ENCODE results near the gene ALK.
"Not testable (repeated sequence)": the region's sequence is repeated elsewhere in the genome, so short reads cannot be mapped to it uniquely, and the experiment has no call there.

Gene ALK

DNA sequence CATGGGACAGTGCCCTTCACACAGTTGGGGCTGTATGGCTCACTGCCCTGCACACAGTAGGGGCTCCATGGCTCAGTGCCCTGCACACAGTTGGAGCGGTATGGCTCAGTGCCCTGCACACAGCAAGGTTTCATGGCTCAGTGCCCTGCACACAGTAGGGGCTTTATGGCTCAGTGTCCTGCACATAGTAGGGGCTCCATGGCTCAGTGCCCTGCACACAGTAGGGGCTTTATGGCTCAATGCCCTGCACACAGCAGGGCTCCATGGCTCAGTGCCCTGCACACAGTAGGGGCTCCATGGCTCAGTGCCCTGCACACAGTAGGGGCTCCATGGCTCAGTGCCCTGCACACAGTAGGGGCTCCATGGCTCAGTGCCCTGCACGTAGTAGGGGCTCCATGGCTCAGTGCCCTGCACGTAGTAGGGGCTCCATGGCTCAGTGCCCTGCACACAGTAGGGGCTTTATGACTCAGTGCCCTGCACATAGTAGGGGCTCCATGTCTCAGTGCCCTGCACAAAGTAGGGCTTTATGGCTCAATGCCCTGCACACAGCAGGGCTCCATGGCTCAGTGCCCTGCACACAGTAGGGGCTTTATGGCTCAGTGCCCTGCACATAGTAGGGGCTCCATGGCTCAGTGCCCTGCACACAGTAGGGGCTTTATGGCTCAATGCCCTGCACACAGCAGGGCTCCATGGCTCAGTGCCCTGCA is 676.2 kb downstream of the ALK start:
- DNase-seq (ENCODE audit: low spot score): not testable (repeated sequence)

DNA sequence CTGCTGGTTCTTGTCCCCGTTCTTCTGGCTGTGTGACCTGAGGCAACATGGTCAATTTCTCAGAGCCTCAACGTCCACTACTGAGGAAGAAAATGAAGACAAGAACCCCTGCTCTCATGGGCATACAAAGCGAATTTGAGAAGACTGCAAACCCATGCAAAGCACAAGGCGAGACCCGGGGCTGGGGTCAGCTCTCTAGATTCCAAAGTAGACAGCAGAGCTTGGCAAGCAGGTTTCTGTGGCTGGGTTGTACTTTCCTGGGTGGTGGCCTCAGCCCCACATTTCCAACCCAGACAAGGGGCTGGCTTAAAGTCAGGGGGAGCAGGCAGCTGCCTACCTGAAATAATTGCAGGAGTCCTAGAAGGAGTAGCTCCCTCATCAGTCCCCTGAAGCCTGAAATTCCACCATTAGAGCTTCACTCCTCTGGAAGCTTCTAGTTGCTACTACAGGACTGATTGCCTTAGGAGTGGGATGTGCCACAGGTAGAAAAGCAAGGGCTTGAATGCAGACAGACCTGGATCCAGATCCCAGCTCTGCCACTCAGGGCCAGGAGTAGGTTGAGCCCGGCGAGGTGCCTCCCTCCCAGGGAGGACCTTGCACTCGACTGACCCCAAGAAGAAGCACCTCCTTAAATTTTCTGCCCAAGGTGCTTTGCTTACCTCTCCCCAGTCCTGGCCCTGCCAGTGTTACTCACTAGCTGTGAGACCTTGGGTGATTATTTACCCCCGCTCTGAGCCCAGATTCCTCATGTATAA is 678.6 kb downstream of the ALK start:
- no peak for DNase-seq (ENCODE audit: low spot score)

DNA sequence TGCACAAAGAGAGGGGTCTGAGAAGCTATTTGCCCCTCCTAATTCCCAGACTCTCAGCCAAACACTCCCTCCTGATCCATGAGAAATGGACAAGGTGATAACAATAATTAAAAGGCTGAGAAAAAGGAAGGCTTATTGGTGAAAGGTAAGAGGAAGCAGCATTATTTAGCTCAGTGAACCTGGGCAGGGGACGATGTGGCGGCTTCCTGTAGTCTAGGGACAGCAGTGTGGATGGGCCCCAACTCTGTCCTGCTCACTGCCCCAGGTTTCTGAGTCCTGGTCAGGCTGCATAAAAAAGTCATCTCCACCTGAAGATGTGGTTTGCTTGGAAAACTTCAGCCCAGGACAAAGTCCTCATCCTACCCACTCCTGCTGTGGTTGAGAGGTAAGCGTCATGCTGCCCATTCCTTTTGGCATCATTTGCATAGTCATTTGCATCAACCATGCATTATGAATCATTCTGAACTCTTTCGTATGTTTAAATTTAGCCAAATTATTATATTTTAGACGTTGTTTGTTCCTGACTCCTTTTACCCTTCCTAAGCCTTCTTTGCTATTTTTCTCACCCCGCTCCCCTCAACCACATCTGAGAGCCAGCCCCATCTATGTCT is 679.3 kb downstream of the ALK start:
- no peak for DNase-seq (ENCODE audit: low spot score)

DNA sequence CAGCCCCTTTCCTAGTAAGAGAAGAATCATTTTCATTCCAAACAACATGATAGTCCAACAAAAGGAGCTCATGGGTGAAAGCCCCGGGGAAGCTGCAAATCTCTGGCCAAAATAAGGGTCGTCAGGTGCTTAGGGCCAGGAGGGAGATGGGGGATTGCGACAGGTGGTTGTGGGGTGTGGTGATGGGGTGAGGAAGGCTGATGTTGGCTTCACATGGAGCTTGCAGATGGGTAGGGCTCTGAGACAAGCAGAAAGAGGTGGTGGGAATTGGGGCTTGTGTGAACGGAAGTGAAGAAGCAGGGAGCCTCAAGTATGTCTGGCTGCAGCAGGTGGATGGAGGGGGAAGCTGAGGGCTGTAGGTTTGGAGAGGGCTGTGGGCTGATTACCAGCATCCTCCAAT is 680.0 kb downstream of the ALK start:
- no peak for DNase-seq (ENCODE audit: low spot score)

DNA sequence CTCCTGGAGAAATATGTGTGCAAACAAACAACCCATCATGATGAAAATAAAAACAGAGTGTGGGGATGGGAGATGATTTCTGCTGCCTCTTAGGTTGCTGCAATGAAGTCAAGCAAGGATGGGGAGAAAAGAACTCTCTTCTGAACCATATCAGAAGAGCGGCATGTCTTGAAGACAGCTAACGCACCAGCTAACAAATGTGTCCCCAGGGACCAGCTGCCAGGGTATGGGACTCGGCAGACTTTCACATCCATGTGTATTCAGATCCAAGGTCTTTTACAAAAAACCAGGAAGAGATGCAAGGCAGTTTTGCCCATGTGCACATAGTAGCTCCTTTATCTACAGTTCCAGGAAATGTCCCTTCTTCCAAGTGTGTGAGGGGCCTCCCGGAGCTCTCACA is 680.8 kb downstream of the ALK start:
- no peak for DNase-seq (ENCODE audit: low spot score)

DNA sequence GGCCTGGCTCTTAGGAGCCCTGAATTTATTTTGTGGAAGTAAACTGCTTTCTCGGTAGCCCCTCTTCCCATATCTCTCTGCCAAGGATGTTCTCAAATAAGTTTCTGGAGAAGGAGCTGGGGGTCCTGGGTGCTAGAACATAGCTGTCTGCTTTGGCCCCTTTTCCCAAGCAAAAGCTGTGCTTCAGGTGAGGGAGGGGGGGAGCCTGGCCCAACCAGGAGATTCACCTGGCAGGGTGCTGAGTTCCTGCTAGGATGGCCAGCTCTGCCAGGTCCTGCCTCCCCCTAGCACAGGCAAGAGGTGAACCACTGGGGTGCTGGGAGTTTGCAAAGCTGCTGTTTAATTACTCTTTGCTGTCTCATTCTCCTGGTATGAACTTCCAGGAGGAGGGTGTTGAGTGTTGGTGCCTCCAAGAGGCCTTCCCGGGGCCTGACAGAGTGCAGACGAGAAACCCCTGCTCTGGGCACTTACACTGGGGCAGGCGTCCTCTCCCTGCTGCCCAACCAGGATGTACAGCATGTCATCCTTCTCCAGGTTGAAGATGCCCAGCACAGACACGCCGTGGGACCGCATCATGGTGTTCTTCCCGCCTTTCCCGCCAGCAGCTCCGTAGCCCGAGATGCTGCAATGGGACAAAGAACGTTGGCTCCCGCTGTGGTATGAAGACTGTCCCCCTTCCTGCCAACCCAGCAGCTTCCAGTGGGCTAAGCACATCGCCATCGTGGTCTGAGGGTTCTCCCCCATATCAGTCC is 682.0 kb downstream of the ALK start:
- DNase-seq (ENCODE audit: low spot score): no peak

DNA sequence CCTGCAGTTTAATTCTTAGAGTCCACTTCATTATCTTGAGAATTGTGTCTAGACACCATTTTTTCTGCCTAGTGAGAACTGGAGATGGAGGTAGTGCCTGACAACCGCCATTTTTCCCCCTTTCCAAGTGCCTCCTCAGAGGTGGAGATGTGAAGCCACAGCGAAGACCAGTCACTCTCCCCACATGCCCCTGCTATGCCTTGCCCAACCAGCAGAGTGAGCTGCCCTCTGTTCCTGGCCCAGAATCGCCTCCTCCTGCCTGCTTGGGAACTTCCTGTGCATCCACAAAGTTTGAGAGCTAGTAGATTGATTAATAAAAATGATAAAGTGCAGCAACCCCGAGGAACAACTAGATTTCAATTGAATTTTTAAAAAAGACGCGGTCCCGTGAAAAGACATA is 682.9 kb downstream of the ALK start:
- DNase-seq (ENCODE audit: low spot score): peak; percentile 75

DNA sequence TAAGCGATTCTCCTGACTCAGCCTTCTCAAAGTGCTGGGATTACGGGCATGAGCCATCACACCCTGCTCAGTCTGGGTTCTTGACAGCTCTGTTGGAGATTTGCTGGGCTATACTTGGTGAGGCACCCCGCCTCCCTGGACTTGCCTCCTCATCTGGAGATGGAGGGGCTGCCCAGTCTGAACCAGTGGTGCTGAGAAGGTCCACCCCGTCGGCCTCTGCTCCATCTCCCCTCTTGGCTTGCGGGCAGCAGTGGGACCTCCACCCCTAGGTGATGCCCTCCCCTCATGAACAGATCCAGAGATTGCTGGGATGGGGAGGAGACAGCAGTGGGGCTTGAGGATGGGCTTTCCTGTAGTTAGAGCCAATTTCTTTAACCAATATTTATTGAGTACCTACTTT is 685.3 kb downstream of the ALK start:
- no peak for DNase-seq (ENCODE audit: low spot score)

DNA sequence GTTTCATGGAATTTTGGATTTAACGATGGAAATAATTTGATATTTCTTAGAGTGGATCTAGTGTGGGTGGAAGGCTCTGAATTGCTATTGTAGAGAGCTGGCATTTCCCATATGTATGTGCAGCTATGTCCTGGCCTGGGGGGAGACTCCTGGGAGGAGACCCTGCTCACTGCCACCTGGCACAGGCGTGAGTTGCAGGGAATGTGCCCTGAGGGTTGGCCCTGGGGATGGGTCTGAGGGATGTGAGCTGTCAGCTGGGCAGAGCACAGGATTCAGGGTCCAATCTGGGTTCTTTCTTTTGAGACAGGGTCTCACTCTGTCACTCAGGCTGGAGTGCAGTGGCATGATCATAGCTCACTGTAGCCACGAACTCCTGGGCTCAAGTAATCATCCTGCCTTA is 686.0 kb downstream of the ALK start:
- no peak for DNase-seq (ENCODE audit: low spot score)

DNA sequence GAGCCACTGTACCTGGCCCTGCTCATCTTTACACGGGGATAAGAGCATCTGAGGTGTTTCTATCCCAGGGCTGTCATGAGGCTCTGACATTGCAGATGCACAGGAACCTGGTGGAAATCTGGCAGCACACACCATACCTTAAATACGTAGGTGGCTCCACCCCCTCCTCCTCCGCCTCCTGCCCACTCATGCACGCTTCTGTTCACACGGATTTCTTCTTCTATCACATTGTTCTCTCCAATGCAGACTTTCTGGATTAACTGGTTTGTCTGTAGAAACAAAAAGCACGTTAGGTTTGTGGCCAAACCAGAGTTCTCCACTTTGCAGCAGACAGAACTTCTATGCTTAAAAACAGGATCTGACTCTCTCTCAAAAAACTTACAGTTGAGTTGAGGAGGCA is 688.0 kb downstream of the ALK start:
- DNase-seq (ENCODE audit: low spot score): no peak

DNA sequence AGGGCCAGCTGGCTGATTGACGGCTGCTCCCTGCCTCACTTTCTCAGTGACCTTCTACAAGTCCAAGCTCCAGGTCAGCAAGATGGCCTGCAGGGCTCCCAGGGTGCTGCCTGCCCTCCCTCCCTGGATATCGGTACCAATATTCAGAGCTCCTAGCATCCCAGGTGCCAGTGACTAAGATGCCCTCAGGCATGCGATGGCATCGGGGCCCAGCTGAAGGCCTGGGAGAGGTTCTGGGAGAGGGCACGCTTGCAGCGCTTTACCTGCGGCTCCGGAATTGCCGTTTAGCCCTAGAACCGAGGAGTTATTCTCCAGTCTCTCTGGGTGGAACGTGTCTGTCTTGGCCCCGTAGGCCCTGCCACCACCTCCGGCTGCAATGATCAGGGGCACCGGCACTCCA is 689.3 kb downstream of the ALK start:
- DNase-seq (ENCODE audit: low spot score): no peak

DNA sequence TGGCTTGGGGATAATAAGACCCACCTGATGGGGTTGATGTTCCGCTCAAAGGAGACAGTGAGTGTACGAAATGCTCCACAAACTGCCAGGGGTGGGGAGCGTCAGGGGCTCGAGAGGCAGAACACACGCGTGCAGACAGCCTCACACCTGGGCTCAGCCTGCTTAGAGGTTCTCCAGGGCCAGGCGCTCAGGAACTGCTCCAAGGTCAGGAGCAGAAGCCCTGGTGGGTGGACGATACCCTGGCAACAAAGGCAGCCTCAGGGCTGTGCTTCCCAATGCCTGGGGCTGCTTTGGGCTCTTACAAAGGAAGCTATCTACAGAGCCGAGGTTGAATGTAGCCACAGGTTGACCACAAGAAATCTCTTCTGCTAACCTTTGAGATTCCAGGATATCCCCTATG is 691.7 kb downstream of the ALK start:
- DNase-seq (ENCODE audit: low spot score): no peak

DNA sequence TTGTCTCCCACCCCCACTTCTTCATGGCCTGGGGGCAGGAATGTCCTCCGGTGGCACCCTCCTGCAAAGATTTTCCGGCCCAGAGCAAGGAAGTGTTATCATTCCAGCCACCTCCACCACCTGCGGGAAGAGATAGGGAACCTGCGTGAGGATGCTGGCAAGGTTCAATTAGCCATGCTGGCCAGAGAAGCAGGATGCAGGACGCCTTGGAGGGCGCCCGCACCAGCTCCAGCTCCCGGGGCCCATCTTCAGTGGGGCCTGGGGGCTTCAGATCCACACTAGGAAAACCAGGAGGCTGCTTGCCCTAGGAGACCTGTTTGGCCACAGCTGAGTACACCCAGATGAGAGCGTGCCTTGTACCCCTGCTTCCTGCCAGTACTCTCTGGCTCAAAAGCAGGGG is 692.4 kb downstream of the ALK start:
- no peak for DNase-seq (ENCODE audit: low spot score)

DNA sequence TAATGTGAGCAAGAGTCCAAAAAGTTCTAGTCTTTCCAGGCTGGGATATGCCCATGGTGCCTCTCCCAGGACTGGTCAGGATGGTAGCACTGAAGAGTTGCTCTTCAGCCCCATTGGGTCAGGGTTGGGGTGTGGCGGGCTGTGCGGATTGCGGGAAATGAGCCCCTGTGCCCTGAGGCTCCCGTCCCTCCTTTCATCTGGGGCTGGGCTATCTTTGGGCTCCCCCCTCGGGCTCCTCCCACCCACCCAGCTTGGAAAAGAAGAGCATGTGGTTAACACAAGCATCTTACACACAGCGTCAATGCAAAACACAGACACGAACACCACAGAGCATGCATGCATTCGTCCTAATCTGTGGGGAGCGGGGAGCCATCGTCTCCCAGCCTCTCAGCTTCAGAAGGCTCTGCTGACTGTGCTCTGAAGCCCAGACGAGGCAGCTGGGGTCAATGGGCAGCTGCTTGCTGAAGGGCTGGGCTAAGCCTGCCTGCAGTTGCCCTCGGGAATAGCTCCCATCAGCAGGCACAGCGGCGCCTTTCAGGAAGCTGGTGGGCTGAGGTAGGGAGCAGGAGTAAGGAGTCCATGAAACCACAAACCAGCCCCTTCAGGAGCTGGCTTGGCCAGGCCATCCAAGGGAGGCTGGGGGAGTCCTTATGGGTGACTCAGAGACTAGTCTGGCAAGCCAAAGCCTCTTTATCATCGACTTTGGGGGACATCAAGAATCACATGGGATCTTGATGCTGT is 693.3 kb downstream of the ALK start:
- DNase-seq (ENCODE audit: low spot score): peak; percentile 45

DNA sequence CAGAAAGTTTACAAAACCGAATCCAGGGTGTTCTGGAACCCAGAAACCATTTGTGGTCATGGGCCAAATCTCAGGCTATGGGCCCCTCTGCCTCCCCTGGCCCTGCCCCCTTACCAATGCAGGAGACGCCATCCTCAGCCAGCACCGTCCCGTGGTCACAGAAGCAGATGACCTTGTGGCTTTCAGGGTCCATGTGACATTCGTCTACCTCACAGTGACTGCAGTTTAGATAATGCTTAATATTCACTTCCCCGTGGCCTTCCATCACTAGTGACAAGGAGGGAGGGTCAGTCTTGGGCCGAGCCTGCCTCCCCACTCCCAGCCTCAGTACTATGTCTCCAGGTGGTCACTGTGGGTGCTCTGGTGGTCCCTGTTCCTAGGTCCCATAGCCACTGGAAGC is 694.6 kb downstream of the ALK start:
- DNase-seq (ENCODE audit: low spot score): no peak

DNA sequence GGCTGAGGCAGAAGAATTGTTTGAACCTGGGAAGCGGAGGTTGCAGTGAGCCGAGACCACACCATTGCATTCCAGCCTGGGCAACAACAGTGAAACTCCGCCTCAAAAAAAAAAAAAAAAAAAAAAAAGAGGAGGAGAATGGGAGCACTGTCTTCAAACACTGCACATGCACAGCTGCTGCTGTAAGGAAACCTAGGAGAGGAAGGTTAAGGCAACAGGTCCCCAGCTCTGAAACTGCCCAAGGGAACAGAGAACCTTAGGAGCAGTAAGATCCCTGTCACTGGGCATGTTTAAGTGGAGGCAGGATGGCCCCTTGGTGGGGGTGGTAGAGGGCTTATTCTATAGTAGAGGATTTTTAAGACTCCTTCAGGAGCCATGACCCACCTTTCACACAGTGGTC is 695.0 kb downstream of the ALK start:
- no peak for DNase-seq (ENCODE audit: low spot score)

DNA sequence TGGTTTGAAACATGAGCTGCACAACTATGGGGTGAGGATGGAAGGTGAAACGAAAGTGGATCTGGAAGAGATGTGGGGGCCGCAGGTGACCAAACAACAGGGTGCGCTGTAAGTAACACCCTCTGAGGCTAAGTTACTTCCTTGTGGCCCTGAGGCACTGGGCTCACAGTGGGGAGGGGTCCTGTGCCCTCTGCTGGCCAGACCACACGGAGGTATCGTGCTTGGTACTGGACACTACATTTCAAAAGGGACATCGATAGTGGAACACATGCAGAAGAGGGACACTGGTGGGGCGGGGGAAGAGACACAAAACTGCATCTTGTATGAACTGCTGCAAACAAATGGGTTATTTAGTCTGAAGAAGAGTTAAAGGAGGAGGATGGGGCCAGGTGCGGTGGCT is 695.6 kb downstream of the ALK start:
- DNase-seq (ENCODE audit: low spot score): no peak

DNA sequence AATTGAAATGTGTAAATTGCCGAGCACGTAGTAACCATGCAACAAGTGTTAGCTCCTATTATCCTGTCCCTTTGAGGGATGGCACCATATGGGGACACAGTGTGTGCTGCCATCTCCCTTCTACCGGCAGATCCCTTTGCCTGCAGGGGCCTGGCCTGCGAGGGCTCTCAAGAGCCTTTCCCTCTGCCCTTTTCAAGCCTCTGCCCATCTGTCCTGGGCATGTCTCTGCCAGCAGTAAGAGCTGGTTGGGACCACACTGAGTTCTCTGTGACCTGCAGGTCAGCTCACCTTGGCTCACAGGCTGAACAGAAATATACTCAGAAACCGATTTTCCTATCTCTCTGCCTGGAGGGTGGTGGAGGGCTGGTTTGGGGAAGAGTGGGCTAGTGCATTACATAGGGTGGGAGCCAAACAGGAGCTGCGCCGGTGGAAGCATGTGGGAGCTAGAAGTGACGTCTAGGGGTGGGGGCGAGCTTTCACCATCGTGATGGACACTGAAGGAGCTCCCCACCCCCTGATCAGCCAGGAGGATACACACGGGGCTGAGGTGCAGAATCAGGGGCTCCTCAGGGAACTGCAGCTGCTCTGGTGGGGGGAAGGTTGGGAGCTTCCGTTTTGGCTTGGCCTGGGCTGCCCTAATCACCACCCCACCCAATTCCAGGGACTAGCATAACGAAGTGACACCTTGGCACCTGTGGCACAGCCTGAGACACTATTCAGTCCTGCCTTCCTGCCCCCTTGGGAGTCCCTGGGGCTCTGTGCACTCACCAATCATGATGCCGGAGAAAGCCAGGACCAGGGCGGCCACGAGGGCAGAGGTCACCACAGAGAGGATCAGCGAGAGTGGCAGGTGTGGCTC is 696.5 kb downstream of the ALK start:
- DNase-seq (ENCODE audit: low spot score): no peak

DNA sequence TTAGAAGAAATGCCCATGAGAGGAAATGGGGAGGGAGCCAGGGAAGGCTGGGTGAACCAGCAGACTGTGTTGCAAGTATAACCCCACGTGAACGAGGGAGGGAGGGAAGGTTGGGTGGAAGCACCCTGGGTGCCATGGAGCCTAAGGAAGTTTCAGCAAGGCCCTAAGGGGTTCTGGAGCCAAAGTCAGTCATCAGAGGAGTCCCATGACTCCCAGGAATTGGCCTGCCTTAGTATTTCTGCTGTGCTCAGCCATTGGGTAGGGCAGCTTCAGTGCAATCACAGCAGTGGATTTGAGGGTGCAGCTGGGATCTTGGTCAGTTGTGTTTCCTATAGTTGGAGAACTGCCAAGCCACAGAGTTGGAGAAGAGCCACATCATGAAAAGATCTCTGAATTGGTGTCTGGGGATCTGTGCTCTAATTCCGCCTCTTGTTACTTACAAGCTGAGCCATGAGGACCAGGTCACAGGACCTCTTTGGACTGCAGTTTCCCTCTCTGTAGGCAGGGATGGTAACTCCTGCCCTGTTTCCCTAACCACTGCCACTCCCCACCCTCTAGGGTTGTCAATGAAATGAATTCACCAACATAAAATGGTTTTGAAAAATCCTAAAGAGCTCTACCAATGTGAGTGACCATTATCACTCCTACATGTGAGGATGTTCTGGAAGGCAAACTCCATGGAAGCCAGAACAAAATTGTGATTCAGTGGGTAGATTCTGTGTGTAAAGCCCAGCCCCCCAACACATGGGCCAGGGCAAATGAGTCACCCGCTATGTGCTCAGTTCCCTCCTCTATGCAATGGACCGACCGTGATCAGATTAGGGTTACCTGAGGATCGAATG is 697.3 kb downstream of the ALK start:
- peak; percentile 58 for DNase-seq (ENCODE audit: low spot score)

DNA sequence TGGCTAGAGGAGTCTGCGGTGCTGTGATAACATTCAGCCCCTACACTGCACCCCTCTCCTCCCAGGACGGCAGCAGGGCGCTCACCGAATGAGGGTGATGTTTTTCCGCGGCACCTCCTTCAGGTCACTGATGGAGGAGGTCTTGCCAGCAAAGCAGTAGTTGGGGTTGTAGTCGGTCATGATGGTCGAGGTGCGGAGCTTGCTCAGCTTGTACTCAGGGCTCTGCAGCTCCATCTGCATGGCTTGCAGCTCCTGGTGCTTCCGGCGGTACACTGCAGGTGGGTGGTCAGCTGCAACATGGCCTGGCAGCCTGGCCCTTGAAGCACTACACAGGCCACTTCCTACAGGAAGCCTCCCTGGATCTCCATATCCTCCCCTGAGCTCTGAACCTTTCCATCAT is 698.1 kb downstream of the ALK start:
- DNase-seq (ENCODE audit: low spot score): no peak

Measured in hepatic stellate cell (primary cell).